GM12873 (cell line): ENCODE measurements around the gene FLNB.
A peak's percentile ranks its signal among the peaks of the same experiment; 100 is the strongest.

Experiments
- TF ChIP-seq, protein P1 (sequence below): IDR thresholded peaks from 2 replicates; pipeline ENCODE4 v1.5.1; 2012; ENCODE audit warnings: low read depth, mild to moderate bottlenecking, moderate library complexity, low read length, control low read depth; ENCODE audit not compliant: insufficient read depth; ENCODE audit errors: missing control alignments

The FLNB gene, protein sequence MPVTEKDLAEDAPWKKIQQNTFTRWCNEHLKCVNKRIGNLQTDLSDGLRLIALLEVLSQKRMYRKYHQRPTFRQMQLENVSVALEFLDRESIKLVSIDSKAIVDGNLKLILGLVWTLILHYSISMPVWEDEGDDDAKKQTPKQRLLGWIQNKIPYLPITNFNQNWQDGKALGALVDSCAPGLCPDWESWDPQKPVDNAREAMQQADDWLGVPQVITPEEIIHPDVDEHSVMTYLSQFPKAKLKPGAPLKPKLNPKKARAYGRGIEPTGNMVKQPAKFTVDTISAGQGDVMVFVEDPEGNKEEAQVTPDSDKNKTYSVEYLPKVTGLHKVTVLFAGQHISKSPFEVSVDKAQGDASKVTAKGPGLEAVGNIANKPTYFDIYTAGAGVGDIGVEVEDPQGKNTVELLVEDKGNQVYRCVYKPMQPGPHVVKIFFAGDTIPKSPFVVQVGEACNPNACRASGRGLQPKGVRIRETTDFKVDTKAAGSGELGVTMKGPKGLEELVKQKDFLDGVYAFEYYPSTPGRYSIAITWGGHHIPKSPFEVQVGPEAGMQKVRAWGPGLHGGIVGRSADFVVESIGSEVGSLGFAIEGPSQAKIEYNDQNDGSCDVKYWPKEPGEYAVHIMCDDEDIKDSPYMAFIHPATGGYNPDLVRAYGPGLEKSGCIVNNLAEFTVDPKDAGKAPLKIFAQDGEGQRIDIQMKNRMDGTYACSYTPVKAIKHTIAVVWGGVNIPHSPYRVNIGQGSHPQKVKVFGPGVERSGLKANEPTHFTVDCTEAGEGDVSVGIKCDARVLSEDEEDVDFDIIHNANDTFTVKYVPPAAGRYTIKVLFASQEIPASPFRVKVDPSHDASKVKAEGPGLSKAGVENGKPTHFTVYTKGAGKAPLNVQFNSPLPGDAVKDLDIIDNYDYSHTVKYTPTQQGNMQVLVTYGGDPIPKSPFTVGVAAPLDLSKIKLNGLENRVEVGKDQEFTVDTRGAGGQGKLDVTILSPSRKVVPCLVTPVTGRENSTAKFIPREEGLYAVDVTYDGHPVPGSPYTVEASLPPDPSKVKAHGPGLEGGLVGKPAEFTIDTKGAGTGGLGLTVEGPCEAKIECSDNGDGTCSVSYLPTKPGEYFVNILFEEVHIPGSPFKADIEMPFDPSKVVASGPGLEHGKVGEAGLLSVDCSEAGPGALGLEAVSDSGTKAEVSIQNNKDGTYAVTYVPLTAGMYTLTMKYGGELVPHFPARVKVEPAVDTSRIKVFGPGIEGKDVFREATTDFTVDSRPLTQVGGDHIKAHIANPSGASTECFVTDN (N-terminal part only)

DNA sequence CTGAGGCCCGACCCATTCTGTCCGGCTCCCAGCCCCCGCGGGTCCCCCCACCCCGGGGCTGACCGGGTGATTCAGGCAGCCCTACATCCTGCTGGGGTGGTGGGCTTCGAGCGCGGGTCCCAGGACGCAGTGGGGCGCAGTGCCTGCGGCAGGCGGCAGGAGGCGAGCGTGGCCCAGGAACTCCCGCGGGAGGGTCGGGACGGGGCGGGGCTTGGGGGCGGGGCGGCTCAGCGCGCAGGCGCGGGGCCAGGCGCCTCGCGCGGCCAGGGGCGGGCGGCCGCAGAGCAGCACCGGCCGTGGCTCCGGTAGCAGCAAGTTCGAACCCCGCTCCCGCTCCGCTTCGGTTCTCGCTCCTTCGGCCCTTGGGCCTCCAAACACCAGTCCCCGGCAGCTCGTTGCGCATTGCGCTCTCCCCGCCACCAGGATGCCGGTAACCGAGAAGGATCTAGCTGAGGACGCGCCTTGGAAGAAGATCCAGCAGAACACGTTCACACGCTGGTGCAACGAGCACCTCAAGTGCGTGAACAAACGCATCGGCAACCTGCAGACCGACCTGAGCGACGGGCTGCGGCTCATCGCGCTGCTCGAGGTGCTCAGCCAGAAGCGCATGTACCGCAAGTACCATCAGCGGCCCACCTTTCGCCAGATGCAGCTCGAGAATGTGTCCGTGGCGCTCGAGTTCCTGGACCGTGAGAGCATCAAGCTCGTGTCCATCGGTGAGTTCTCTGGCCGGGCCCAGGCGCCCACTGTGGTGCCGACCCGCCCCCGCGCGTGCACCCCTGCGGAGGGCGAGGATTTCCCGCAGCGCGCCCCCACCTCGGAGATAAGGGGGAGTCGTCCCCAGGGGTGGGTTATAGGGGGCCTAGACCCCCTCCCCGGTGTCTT is at the start of gene FLNB:
TSS of gene FLNB (plus strand) at position 282 of the 885 bp plus-strand sequence. CDS start at position 425, 143 bp downstream.
- TF ChIP-seq, protein P1, sequence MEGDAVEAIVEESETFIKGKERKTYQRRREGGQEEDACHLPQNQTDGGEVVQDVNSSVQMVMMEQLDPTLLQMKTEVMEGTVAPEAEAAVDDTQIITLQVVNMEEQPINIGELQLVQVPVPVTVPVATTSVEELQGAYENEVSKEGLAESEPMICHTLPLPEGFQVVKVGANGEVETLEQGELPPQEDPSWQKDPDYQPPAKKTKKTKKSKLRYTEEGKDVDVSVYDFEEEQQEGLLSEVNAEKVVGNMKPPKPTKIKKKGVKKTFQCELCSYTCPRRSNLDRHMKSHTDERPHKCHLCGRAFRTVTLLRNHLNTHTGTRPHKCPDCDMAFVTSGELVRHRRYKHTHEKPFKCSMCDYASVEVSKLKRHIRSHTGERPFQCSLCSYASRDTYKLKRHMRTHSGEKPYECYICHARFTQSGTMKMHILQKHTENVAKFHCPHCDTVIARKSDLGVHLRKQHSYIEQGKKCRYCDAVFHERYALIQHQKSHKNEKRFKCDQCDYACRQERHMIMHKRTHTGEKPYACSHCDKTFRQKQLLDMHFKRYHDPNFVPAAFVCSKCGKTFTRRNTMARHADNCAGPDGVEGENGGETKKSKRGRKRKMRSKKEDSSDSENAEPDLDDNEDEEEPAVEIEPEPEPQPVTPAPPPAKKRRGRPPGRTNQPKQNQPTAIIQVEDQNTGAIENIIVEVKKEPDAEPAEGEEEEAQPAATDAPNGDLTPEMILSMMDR, result peak; percentile 75

DNA sequence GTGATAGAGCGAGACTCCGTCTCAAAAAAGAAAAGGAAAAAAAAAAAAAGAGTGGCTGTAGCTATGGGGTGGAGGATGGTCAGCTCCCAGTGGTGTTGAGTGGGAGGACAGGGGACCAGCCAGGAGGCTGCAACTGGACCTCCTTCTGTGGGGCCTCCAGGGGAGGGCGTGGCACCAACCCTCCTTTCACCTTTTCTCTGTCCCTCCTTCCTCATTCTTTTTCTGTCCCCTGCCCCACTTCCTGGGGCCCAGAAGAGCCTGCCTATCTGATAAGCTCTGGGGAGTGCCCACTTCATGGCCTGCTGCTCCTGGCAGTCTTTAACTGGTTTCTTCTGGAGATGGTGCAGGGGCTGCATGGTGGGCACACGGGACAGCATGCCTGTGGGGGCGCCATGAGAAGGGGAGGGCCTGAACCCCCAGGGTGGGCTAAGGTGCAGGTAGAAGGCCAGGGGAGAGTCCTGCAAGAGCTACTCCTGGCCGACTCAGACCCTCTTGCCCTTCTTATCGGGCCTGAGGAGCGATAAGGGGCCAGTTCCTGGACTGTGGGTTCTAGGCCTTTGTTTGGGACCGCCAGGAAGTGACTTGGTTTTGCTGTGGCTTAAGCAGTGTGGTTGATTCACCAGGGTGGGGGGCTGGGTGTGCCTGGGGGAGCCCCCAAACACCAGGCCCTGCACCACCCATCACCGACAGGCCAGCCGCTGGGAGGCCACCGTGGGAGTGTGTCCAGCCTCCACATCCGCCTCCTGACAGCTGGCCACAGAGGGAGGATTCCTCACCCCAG is 49.4 kb upstream of the FLNB start:
- TF ChIP-seq, protein P1, result no peak

DNA sequence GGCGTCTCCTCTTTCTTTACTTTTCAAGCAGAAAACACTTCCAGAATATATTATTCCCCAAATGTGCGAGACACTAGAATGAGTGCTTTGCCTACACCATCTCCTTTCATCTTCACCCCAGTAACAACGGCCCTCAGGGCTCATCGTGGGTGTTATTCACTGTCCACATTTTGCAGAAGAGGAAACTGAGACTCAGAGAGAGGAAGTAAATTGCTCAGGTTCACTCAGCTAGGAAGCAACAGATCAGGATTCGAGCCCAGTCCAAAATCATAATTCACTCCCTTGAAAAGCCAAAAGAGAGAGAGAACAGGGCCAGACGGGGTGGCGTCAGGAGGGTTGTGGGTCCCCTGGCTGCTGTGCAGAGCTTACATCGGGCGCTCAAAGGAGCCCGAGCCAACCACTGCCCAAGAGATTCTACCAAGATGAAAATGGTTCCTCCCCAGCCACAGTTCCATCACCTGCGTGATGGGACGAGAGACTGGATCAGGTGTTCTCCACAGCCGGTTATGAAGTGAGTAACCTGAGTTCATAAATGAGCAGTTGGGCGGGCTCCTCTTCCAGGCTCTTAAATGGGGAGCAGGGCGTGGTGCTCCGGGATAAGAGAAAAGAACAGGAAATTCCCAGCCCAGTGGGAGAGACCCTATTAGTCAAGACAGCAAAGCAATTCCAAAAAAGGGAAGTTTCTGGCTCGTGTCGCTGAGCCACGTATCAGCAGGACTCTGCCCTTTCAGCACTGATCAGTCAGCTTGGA is 48.6 kb upstream of the FLNB start:
- TF ChIP-seq, protein P1, result no peak

DNA sequence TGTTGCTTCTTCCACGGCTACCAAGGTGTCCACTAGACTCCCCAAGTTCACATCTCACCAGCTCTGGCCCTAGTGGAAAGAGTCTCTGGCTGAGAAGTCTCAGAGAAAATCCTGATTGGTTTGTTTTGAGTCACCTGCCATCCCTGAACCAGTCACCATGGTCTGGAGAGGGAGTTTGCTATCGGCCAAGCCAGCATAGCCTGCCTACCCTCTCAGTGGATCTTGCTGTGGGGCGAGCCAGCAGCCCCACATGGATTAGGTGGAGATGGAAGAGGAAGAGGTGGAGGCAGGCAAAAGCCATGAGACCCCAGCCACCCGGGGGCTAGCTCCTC is 48.1 kb upstream of the FLNB start:
- TF ChIP-seq, protein P1, result no peak

DNA sequence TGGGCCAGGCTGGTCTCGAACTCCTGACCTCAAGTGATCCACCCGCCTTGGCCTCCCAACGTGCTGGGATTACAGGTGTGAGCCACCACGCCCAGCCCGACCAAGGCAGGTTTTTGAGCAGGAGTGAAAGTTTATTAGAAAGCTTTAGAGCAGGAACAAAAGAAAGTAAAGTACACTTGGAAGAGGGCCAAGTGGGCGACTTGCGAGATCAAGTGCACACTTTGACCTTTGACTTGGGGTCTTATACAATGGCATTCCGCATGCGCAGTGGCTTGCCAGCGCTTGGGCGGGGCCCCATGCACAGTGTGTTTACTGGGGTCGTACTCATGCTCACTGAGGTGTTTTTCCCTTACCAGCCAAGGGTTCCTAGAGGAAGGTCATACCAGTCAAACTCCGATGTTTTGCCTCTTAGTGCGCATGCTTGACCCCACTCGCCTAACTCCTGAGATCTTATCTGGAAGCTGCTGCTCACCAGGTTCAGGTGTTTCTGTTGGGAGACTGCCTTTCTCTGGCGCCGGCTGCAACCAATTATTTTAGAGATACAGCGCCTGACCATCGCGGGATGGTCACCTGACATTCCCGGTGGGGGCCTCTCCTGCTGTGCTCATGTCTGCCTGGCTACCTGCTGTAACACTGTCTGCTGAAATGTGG is 46.9 kb upstream of the FLNB start:
- TF ChIP-seq, protein P1, result no peak
